Liver (tissue), 3 donors: ENCODE results near the gene EYA4.

Source experiments
- CTCF ChIP-seq: fragments of 150-350 bp; IDR thresholded peaks from 2 replicates; pipeline ENCODE4 v1.5.1; 2017; ENCODE audit warnings: improper control_type of control experiment, low read depth, low read length; ENCODE audit not compliant: missing input control
- EGR1 ChIP-seq, 2 donors: IDR thresholded peaks; 2 replicates each; pipeline ENCODE4 v1.6.1; 2016 to 2018; ENCODE audit warnings: antibody characterized with exemption in 2 of 2, low read depth in 2 of 2
- GABPA ChIP-seq, 2 donors: IDR thresholded peaks in 1 of 2; conservative IDR thresholded peaks in 1 of 2; 2 replicates each; pipeline ENCODE4 v1.6.1; 2016; ENCODE audit warnings: antibody characterized with exemption in 2 of 2, mild to moderate bottlenecking in 1 of 2, moderate library complexity in 1 of 2
- HNF4G ChIP-seq: IDR thresholded peaks from 2 replicates; pipeline ENCODE4 v1.6.1; 2016; ENCODE audit warnings: antibody characterized with exemption
- JUND ChIP-seq, 2 donors: IDR thresholded peaks; 2 replicates each; pipeline ENCODE4 v1.6.1; 2016; ENCODE audit warnings: antibody characterized with exemption in 2 of 2
- MAX ChIP-seq: IDR thresholded peaks from 2 replicates; pipeline ENCODE4 v1.6.1; 2016; ENCODE audit warnings: antibody characterized with exemption
- RAD21 ChIP-seq, 2 donors: IDR thresholded peaks; 2 replicates each; pipeline ENCODE4 v1.6.1; 2016; ENCODE audit warnings: antibody characterized with exemption in 2 of 2, mild to moderate bottlenecking in 2 of 2
- REST ChIP-seq: IDR thresholded peaks from 2 replicates; pipeline ENCODE4 v1.6.1; 2016; ENCODE audit warnings: antibody characterized with exemption, mild to moderate bottlenecking
- YY1 ChIP-seq: IDR thresholded peaks from 2 replicates; pipeline ENCODE4 v1.6.1; 2016; ENCODE audit warnings: antibody characterized with exemption, mild to moderate bottlenecking
- donor health status: healthy.
- donor health status: healthy.

GRCh38 chr6:133544419-133544818, 303.3 kb downstream of the EYA4 start:
- TF ChIP-seq CTCF (no peak), RAD21 (IDR thresholded peaks at IDR 0.05) (no peak), YY1 (no peak), GABPA (IDR thresholded peaks at IDR 0.05 in 1 of 2, conservative IDR thresholded peaks at IDR 0.05 in 1 of 2) (no peak), JUND (IDR thresholded peaks at IDR 0.05) (no peak), REST (no peak), MAX (no peak), HNF4G (no peak), EGR1 (IDR thresholded peaks at IDR 0.05; ENCODE audit: low read depth in 2 of 2) (no peak)
